Heart right ventricle (tissue), 16 donors: ENCODE measurements around the gene TGFB2. TPM values are rescaled to one million over a fixed set of nuclear protein-coding genes. Genes with fewer than 3 reads are reported as not detected.

Experiments used
- ATAC-seq, 8 donors: fragments of 200-7000 bp; cut with Tn5 transposase; one replicate each; pipeline ENCODE4 v1.9.1; 2020; ENCODE audit warnings: mild to moderate bottlenecking in 8 of 8, moderate library complexity in 8 of 8, moderate number of reproducible peaks in 1 of 8
- DNase-seq, 2 donors: peaks; one replicate each; pipeline ENCODE4 v3.0.0-alpha.2; 2020
- H3K27ac ChIP-seq, 10 donors: fragments of 200-600 bp; sonication (generic) in 2 of 10; one replicate each; pipeline versions ENCODE4 v1.5.0 to v1.8.0; 2020 to 2022; ENCODE audit warnings: mild to moderate bottlenecking in 3 of 10
- H3K27me3 ChIP-seq, 7 donors: fragments of 200-600 bp; one replicate each; pipeline ENCODE4 v1.8.0; 2021 to 2022; ENCODE audit warnings: mild to moderate bottlenecking in 2 of 7
- H3K36me3 ChIP-seq, 9 donors: fragments of 200-600 bp; sonication (generic) in 1 of 9; one replicate each; pipeline versions ENCODE4 v1.5.0 to v1.8.0; 2020 to 2022; ENCODE audit warnings: mild to moderate bottlenecking in 2 of 9
- H3K4me1 ChIP-seq, 9 donors: fragments of 200-600 bp; sonication (generic) in 1 of 9; one replicate each; pipeline versions ENCODE4 v1.5.0 to v1.8.0; 2020 to 2022; ENCODE audit warnings: mild to moderate bottlenecking in 4 of 9
- H3K4me3 ChIP-seq, 10 donors: fragments of 200-600 bp; sonication (generic) in 2 of 10; one replicate each; pipeline versions ENCODE4 v1.5.0 to v1.8.0; 2020 to 2022; ENCODE audit warnings: mild to moderate bottlenecking in 7 of 10, moderate library complexity in 2 of 10
- H3K9me3 ChIP-seq, 11 donors: fragments of 200-600 bp in 10 of 11; sonication (generic) in 2 of 11; one replicate each; pipeline versions ENCODE4 v1.5.0 to v1.8.0; 2013 to 2022; ENCODE audit warnings: mild to moderate bottlenecking in 2 of 11, control low read depth in 1 of 11, moderate library complexity in 1 of 11
- WGBS, 2 donors: extraction: QIAGEN DNeasy Blood & Tissue Kit; methylation state at CpG; one replicate each; pipeline ENCODE4 v1.1.7; 2013; ENCODE audit warnings: inconsistent platforms in 1 of 2; 5-methylcytosine and 5-hydroxymethylcytosine counted together
- intact Hi-C, 10 donors: fragments of 100-400 bp; cut with DNase I; formaldehyde crosslinking; loops; one replicate each; pipeline versions ENCODE4 v1.11.1 to v1.14.2; 2022
- polyA plus RNA-seq, 2 donors: library from polyadenylated mRNA; stranded (reverse); fragments of 200-250 nt; gene quantifications; one replicate each; pipeline ENCODE4 v1.2.3, GENCODE V29; 2013
- total RNA-seq, 10 donors: library from RNA; stranded (reverse); fragmentation: NEBNext Ultra II Directional in 3 of 10; extraction: Animal tissue kit (Norgen Biotek cat#: 25700) in 3 of 10; gene quantifications; one replicate each; pipeline versions ENCODE4 v1.2.1 to v1.2.4, GENCODE V29; 2021 to 2023
- TF ChIP-seq, protein P1 (sequence below), 9 donors: fragments of 200-600 bp; sonication (generic) in 2 of 9; IDR thresholded peaks; one replicate each; pipeline versions ENCODE4 v1.5.0 to v1.8.0; 2021 to 2022; ENCODE audit warnings: antibody characterized with exemption in 9 of 9, mild to moderate bottlenecking in 5 of 9, moderate library complexity in 1 of 9
- donor health status: Arrhythmogenic right ventricular cardiomyopathy.
- donor health status: ischemic (EF 13 %, LVEDD 7.1; RV severe dilation, severe dysfunction).
- donor health status: healthy with polysubstance abuse.
- donor health status: DM: no; HTN: yes; CAD: no.
- donor health status: DM: no; HTN: no; CAD: no.
- donor health status: ischemic (EF 25% LVEDD 6.9; RV normal size, moderate dysfunction).
- donor health status: ischemic (EF 25% LVEDD 5.7; RV mildly dilated, moderate dysfunction).
- donor health status: healthy.
- donor health status: DM: yes; HTN: yes; CAD: no.
- donor health status: Ischemic cardiomyopathy.
- donor health status: ischemic (EF 35%, LVEDD 5.7; RV mildly dilated, moderate dysfunction).
- donor health status: nonischemic (EF 11% LVEDD 7.7; RV severe dilation, severe dysfunction).
- donor health status: DM: yes; HTN: yes; CAD: no.
- donor health status: PGD.
- donor health status: ischemic (EF 29% LVEDD 5.4; RV normal size, mild dysfunction).
- donor health status: nonischemic (EF 23%, LVEDD 6.1; RV moderate dilation, normal function).

Gene TGFB2
- total and polyA plus RNA-seq, 12 donors, result 0.51 to 63.3 (median 4.8) TPM

GRCh38 chr1:218383051-218383450 lies 37.9 kb downstream of the TGFB2 start:
- DNase-seq, result no peak
- H3K9me3 ChIP-seq, result no peaks in the 10 kb centered on the region
- H3K27ac ChIP-seq, result no peak overlapping the region
- WGBS, 2 donors, result 77 to 84% methylated on average over 2 of the region's 2 CpGs
- no peak for ATAC-seq
- TF ChIP-seq, protein P1, sequence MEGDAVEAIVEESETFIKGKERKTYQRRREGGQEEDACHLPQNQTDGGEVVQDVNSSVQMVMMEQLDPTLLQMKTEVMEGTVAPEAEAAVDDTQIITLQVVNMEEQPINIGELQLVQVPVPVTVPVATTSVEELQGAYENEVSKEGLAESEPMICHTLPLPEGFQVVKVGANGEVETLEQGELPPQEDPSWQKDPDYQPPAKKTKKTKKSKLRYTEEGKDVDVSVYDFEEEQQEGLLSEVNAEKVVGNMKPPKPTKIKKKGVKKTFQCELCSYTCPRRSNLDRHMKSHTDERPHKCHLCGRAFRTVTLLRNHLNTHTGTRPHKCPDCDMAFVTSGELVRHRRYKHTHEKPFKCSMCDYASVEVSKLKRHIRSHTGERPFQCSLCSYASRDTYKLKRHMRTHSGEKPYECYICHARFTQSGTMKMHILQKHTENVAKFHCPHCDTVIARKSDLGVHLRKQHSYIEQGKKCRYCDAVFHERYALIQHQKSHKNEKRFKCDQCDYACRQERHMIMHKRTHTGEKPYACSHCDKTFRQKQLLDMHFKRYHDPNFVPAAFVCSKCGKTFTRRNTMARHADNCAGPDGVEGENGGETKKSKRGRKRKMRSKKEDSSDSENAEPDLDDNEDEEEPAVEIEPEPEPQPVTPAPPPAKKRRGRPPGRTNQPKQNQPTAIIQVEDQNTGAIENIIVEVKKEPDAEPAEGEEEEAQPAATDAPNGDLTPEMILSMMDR (IDR thresholded peaks at IDR 0.05), result no peak
- intact Hi-C loops, result no loop called here
- H3K27me3 ChIP-seq, result peaks cover 0 to 23% (median 0%) of the 10 kb centered on the region in 7 donors
- H3K36me3 ChIP-seq, result no peaks in the 10 kb centered on the region
- peaks cover 6 to 35% (median 19%) of the 10 kb centered on the region in 9 donors for H3K4me1 ChIP-seq
- no peak overlapping the region for H3K4me3 ChIP-seq

DNA sequence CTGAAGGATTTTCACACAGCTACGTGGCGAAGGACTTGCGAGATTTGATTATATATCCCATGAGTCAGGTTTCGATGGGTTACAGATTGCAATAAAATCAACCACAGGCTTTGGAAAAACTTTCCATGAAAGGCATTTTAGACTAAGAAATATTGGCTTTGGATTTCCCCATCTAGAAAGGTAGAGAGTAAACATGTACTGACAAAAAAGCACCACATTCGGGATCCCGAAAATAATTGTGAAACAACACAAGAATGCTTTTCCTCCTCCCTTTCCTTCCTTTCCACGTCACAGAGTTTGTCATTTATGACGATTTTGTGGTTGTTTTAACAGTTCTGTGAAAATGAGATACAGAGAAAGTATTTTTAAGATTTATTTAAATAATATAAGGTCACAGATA lies 38.5 kb downstream of the TGFB2 start:
- intact Hi-C loops, result no loop called here
- TF ChIP-seq, protein P1 (IDR thresholded peaks at IDR 0.05), result no peak
- no peak overlapping the region for H3K27ac ChIP-seq
- peaks cover 0 to 21% (median 0%) of the 10 kb centered on the region in 7 donors for H3K27me3 ChIP-seq
- H3K4me3 ChIP-seq, result no peak overlapping the region
- H3K4me1 ChIP-seq, result peaks cover 6 to 35% (median 19%) of the 10 kb centered on the region in 9 donors
- 80 to 86% methylated on average over 8 of the region's 8 CpGs for WGBS, 2 donors
- DNase-seq, result no peak
- ATAC-seq, result no peak
- H3K36me3 ChIP-seq, result no peaks in the 10 kb centered on the region
- no peaks in the 10 kb centered on the region for H3K9me3 ChIP-seq

- TF ChIP-seq, protein P1 (IDR thresholded peaks at IDR 0.05), result no peak
- 69 to 74% methylated on average over 6 of the region's 6 CpGs for WGBS, 2 donors
- DNase-seq (no peak), ATAC-seq (peak in 1 of 8 donors; percentile 3)
- intact Hi-C loops, result no loop called here
- Histone ChIP-seq H3K9me3 (no peaks in the 10 kb centered on the region), H3K36me3 (no peaks in the 10 kb centered on the region), H3K4me1 (peaks cover 6 to 37% (median 20%) of the 10 kb centered on the region in 9 donors), H3K27ac (no peak overlapping the region), H3K4me3 (no peak overlapping the region), H3K27me3 (peaks cover 0 to 16% (median 0%) of the 10 kb centered on the region in 7 donors)
Measured at GRCh38 chr1:218384581-218384993, 39.5 kb downstream of the TGFB2 start.

DNA sequence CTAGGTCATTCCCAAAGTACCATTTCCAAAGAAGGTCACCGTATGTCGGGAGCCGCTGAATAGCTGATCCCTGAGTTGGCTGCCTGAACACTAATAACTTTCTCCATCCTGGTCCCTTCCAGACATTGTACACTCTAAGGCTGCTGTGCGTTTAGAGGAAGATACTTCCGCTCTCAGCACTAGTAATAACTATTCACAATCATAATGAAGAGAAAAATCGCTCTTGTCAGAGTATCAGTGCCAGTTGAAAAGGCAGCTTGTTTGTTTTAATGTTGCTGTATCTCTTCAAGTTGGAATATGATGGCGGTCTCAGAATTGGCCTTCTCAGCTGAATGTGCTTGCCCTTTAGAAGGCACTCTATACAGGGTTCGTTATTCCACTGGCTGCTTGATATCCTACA lies 43.5 kb downstream of the TGFB2 start:
- no peak for ATAC-seq
- Histone ChIP-seq H3K9me3 (no peaks in the 10 kb centered on the region), H3K4me1 (peaks cover 0 to 34% (median 20%) of the 10 kb centered on the region in 9 donors), H3K4me3 (no peak overlapping the region), H3K27ac (no peak overlapping the region), H3K27me3 (peaks cover 0 to 6% (median 0%) of the 10 kb centered on the region in 7 donors), H3K36me3 (no peaks in the 10 kb centered on the region)
- intact Hi-C loops, result no loop called here
- DNase-seq, result no peak
- WGBS, 2 donors, result 94 to 96% methylated on average over 8 of the region's 8 CpGs
- TF ChIP-seq, protein P1 (IDR thresholded peaks at IDR 0.05), result no peak
